SK-N-SH treated with all-trans-retinoic acid at 6 μM for 48 hours (cell line): ENCODE results near the gene WDR46.

Experiments used
- ATAC-seq: fragments of 200-7000 bp; cut with Tn5 transposase; 3 replicates; pipeline ENCODE4 v1.9.1; 2020; ENCODE audit warnings: mild to moderate bottlenecking, moderate library complexity
- ARNTL ChIP-seq: fragments of 450-650 bp; formaldehyde crosslinking; IDR thresholded peaks from 2 replicates; pipeline ENCODE4 v1.5.0; 2020; ENCODE audit warnings: low read depth, mild to moderate bottlenecking, moderate library complexity, borderline replicate concordance
- BACH2 ChIP-seq: fragments of 250-450 bp; sonication (Bioruptor Pico); IDR thresholded peaks from 2 replicates; pipeline ENCODE4 v1.9.0; 2021; ENCODE audit warnings: mild to moderate bottlenecking, borderline replicate concordance
- CSDC2 ChIP-seq: fragments of 250-450 bp; sonication (Bioruptor Pico); IDR thresholded peaks from 2 replicates; pipeline ENCODE4 v1.5.0; 2020; ENCODE audit warnings: mild to moderate bottlenecking, moderate library complexity
- GLIS3 ChIP-seq: fragments of 250-450 bp; sonication (Bioruptor Pico); IDR thresholded peaks from 2 replicates; pipeline ENCODE4 v1.5.0; 2020; ENCODE audit warnings: mild to moderate bottlenecking, moderate library complexity
- ISL1 ChIP-seq: fragments of 250-450 bp; sonication (Bioruptor Pico); IDR thresholded peaks from 2 replicates; pipeline ENCODE4 v2.1.2; 2022; ENCODE audit warnings: mild to moderate bottlenecking, moderate library complexity
- OSR1 ChIP-seq: fragments of 250-450 bp; sonication (Bioruptor Pico); IDR thresholded peaks from 2 replicates; pipeline ENCODE4 v1.8.0; 2022; ENCODE audit warnings: moderate library complexity, mild to moderate bottlenecking, inconsistent platforms
- PPARA ChIP-seq: fragments of 250-450 bp; sonication (Bioruptor Pico); IDR thresholded peaks from 2 replicates; pipeline ENCODE4 v1.5.0; 2020; ENCODE audit warnings: mild to moderate bottlenecking, borderline replicate concordance
- RARB ChIP-seq: fragments of 250-450 bp; sonication (Bioruptor Pico); IDR thresholded peaks from 2 replicates; pipeline ENCODE4 v1.8.0; 2021; ENCODE audit warnings: mild to moderate bottlenecking, moderate library complexity
- SNAI2 ChIP-seq: fragments of 250-450 bp; sonication (Bioruptor Pico); IDR thresholded peaks from 2 replicates; pipeline ENCODE4 v1.5.0; 2020; ENCODE audit warnings: mild to moderate bottlenecking, moderate library complexity
- TCF4 ChIP-seq: fragments of 250-450 bp; sonication (Bioruptor Pico); IDR thresholded peaks from 2 replicates; pipeline ENCODE4 v1.8.0; 2021; ENCODE audit warnings: mild to moderate bottlenecking, moderate library complexity, borderline replicate concordance
- TOX ChIP-seq: fragments of 250-450 bp; sonication (Bioruptor Pico); IDR thresholded peaks from 2 replicates; pipeline ENCODE4 v1.8.0; 2021; ENCODE audit warnings: mild to moderate bottlenecking, moderate library complexity, borderline replicate concordance
- ZC3H10 ChIP-seq: fragments of 250-450 bp; sonication (Bioruptor Pico); IDR thresholded peaks from 2 replicates; pipeline ENCODE4 v1.5.1; 2021; ENCODE audit warnings: mild to moderate bottlenecking, moderate library complexity
- ZFP3 ChIP-seq: fragments of 250-450 bp; sonication (Bioruptor Pico); IDR thresholded peaks from 2 replicates; pipeline ENCODE4 v1.5.0; 2020; ENCODE audit warnings: mild to moderate bottlenecking, moderate library complexity
- ZFP30 ChIP-seq: fragments of 450-650 bp; formaldehyde crosslinking; IDR thresholded peaks from 2 replicates; pipeline ENCODE4 v1.5.0; 2022; ENCODE audit warnings: mild to moderate bottlenecking, moderate library complexity
- ZNF565 ChIP-seq: fragments of 450-650 bp; formaldehyde crosslinking; conservative IDR thresholded peaks from 2 replicates; pipeline ENCODE4 v1.5.0; 2020; ENCODE audit warnings: low read depth, mild to moderate bottlenecking, moderate library complexity
- ZNF70 ChIP-seq: fragments of 450-650 bp; formaldehyde crosslinking; IDR thresholded peaks from 2 replicates; pipeline ENCODE4 v1.5.0; 2020; ENCODE audit warnings: mild to moderate bottlenecking, moderate library complexity
- ZNF8 ChIP-seq: fragments of 450-650 bp; formaldehyde crosslinking; IDR thresholded peaks from 2 replicates; pipeline ENCODE4 v1.5.0; 2020; ENCODE audit warnings: mild to moderate bottlenecking, moderate library complexity
- TF ChIP-seq, protein P1 (sequence below): fragments of 250-450 bp; sonication (Bioruptor Pico); IDR thresholded peaks from 2 replicates; pipeline ENCODE4 v1.5.1; 2020; ENCODE audit warnings: low read depth, mild to moderate bottlenecking, moderate library complexity
- TF ChIP-seq, protein P2 (sequence below): fragments of 250-450 bp; sonication (Bioruptor Pico); IDR thresholded peaks from 2 replicates; pipeline ENCODE4 v1.5.0; 2020; ENCODE audit warnings: mild to moderate bottlenecking, moderate library complexity
- TF ChIP-seq, protein P3 (sequence below): fragments of 250-450 bp; sonication (Bioruptor Pico); IDR thresholded peaks from 2 replicates; pipeline ENCODE4 v1.8.0; 2021; ENCODE audit warnings: low read depth, mild to moderate bottlenecking, moderate library complexity, borderline replicate concordance
- TF ChIP-seq, protein P4 (sequence below): fragments of 250-450 bp; sonication (Bioruptor Pico); IDR thresholded peaks from 2 replicates; pipeline ENCODE4 v1.8.0; 2020; ENCODE audit warnings: mild to moderate bottlenecking, moderate library complexity, borderline replicate concordance

Gene WDR46

DNA sequence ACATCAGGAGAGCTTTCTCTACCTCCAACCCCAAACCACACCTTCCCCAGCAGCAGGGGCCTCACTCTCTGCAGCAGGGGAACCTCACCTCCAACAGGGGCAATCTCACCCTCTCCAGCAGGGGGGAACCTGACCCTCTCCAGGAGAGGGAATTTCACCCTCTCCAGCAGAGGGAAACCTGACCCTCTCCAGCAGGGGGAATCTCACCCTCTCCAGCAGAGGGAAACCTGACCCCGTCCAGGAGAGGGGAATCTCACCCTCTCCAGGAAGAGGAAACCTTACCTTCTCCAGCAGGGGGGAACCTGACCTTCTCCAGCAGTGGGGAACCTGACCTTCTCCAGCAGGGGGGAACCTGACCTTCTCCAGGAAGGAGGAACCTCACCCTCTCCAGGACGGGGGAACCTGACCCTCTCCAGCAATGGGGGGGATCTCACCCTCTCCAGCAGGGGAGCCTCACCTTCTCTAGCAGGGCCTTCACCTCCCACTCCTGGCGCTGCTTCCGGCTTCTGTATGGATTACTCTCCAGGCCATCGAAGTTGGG is 9.0 kb downstream of the WDR46 start:
- TF ChIP-seq CSDC2 (CRISPR knock-in tag) (no peak), SNAI2 (CRISPR knock-in tag) (no peak), PPARA (CRISPR knock-in tag) (no peak), OSR1 (CRISPR knock-in tag) (no peak), ZFP3 (no peak), ZNF8 (CRISPR knock-in tag) (no peak), TCF4 (CRISPR knock-in tag) (no peak), GLIS3 (CRISPR knock-in tag) (no peak), ARNTL (CRISPR knock-in tag) (no peak), ZFP30 (no peak), BACH2 (CRISPR knock-in tag) (no peak), RARB (CRISPR knock-in tag) (no peak), ZNF565 (no peak), ZC3H10 (no peak), TOX (no peak), ZNF70 (CRISPR knock-in tag) (no peak)
- TF ChIP-seq, protein P1, sequence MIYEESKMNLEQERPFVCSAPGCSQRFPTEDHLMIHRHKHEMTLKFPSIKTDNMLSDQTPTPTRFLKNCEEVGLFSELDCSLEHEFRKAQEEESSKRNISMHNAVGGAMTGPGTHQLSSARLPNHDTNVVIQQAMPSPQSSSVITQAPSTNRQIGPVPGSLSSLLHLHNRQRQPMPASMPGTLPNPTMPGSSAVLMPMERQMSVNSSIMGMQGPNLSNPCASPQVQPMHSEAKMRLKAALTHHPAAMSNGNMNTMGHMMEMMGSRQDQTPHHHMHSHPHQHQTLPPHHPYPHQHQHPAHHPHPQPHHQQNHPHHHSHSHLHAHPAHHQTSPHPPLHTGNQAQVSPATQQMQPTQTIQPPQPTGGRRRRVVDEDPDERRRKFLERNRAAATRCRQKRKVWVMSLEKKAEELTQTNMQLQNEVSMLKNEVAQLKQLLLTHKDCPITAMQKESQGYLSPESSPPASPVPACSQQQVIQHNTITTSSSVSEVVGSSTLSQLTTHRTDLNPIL = no peak
- TF ChIP-seq, protein P2, sequence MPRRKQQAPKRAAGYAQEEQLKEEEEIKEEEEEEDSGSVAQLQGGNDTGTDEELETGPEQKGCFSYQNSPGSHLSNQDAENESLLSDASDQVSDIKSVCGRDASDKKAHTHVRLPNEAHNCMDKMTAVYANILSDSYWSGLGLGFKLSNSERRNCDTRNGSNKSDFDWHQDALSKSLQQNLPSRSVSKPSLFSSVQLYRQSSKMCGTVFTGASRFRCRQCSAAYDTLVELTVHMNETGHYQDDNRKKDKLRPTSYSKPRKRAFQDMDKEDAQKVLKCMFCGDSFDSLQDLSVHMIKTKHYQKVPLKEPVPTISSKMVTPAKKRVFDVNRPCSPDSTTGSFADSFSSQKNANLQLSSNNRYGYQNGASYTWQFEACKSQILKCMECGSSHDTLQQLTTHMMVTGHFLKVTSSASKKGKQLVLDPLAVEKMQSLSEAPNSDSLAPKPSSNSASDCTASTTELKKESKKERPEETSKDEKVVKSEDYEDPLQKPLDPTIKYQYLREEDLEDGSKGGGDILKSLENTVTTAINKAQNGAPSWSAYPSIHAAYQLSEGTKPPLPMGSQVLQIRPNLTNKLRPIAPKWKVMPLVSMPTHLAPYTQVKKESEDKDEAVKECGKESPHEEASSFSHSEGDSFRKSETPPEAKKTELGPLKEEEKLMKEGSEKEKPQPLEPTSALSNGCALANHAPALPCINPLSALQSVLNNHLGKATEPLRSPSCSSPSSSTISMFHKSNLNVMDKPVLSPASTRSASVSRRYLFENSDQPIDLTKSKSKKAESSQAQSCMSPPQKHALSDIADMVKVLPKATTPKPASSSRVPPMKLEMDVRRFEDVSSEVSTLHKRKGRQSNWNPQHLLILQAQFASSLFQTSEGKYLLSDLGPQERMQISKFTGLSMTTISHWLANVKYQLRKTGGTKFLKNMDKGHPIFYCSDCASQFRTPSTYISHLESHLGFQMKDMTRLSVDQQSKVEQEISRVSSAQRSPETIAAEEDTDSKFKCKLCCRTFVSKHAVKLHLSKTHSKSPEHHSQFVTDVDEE (CRISPR knock-in tag) = no peak
- TF ChIP-seq, protein P3, sequence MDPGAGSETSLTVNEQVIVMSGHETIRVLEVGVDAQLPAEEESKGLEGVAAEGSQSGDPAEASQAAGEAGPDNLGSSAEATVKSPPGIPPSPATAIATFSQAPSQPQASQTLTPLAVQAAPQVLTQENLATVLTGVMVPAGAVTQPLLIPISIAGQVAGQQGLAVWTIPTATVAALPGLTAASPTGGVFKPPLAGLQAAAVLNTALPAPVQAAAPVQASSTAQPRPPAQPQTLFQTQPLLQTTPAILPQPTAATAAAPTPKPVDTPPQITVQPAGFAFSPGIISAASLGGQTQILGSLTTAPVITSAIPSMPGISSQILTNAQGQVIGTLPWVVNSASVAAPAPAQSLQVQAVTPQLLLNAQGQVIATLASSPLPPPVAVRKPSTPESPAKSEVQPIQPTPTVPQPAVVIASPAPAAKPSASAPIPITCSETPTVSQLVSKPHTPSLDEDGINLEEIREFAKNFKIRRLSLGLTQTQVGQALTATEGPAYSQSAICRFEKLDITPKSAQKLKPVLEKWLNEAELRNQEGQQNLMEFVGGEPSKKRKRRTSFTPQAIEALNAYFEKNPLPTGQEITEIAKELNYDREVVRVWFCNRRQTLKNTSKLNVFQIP (CRISPR knock-in tag) = no peak
- TF ChIP-seq, all 23 proteins: peak for 0
- ATAC-seq = peak; percentile 64

DNA sequence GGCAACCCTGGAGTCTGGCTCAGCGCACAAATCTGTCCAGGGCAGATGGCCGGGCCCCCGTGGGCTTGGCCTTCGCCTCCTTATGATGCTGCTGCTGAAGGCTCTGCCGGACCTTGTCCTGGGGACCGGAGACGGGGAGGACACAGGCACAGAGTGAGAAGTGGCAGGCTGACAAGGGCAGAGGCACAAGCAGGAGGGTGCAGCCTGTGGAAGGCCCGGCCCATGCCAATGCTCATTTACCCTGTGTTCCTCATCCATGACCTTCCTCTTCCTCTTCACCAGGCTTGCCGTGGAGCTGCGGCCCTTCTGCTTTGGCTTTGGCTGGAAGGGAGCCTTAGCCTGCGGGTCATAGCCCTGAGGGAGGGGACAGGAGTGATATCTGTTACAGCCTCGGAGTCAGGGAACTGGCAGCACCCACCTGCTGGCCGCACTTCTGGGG is 9.8 kb downstream of the WDR46 start:
- ATAC-seq = no peak
- TF ChIP-seq OSR1 (CRISPR knock-in tag) (no peak), ZNF565 (no peak), BACH2 (CRISPR knock-in tag) (no peak), GLIS3 (CRISPR knock-in tag) (no peak), ZFP3 (no peak), PPARA (CRISPR knock-in tag) (no peak), ZNF70 (CRISPR knock-in tag) (no peak)
- TF ChIP-seq, protein P4, sequence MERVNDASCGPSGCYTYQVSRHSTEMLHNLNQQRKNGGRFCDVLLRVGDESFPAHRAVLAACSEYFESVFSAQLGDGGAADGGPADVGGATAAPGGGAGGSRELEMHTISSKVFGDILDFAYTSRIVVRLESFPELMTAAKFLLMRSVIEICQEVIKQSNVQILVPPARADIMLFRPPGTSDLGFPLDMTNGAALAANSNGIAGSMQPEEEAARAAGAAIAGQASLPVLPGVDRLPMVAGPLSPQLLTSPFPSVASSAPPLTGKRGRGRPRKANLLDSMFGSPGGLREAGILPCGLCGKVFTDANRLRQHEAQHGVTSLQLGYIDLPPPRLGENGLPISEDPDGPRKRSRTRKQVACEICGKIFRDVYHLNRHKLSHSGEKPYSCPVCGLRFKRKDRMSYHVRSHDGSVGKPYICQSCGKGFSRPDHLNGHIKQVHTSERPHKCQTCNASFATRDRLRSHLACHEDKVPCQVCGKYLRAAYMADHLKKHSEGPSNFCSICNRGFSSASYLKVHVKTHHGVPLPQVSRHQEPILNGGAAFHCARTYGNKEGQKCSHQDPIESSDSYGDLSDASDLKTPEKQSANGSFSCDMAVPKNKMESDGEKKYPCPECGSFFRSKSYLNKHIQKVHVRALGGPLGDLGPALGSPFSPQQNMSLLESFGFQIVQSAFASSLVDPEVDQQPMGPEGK (CRISPR knock-in tag) = no peak
- TF ChIP-seq, protein P2 (CRISPR knock-in tag) = no peak

DNA sequence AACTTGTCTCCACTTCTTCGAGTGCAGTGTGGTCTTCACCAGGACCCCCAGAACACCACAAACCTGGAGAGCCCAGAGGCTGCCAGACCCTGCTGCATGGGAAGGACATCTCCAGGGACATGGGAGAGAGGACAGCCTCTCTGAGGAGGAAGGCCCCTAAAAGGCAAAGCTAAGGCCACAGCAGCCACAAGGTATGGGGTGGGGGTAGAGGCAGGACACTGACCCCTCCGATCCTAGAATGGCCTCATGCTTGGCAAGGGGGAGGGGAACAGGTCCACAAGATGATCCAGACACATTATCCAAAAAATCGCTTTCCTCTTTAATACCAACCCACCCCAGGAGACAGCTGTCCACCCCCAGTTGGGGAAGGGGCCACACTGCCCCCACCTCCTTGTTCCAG is 10.2 kb downstream of the WDR46 start:
- no peak for ATAC-seq
- TF ChIP-seq, protein P2 (CRISPR knock-in tag) = no peak
- TF ChIP-seq RARB (CRISPR knock-in tag) (no peak), ISL1 (no peak), ZNF70 (CRISPR knock-in tag) (no peak)
